Lower lobe of right lung (tissue), 2 donors: Measurements from ENCODE around the gene HSPBP1. TPM values are rescaled to one million over a fixed set of nuclear protein-coding genes. Genes with fewer than 3 reads are reported as not detected.

Experiments
- ATAC-seq, 2 donors: fragments of 200-7000 bp; cut with Tn5 transposase; one replicate each; pipeline ENCODE4 v1.9.1; 2020 to 2022; ENCODE audit warnings: mild to moderate bottlenecking in 2 of 2, moderate library complexity in 2 of 2
- DNase-seq: peaks from one replicate; pipeline ENCODE4 v3.0.0-alpha.2; 2020
- H3K27ac ChIP-seq: fragments of 200-600 bp; one replicate; pipeline ENCODE4 v1.8.0; 2022
- H3K27me3 ChIP-seq: fragments of 200-600 bp; one replicate; pipeline ENCODE4 v1.8.0; 2022; ENCODE audit warnings: low read depth
- H3K36me3 ChIP-seq: fragments of 200-600 bp; one replicate; pipeline ENCODE4 v1.8.0; 2022; ENCODE audit warnings: mild to moderate bottlenecking
- H3K4me1 ChIP-seq: fragments of 200-600 bp; one replicate; pipeline ENCODE4 v1.8.0; 2022
- H3K4me3 ChIP-seq: fragments of 200-600 bp; one replicate; pipeline ENCODE4 v1.8.0; 2022; ENCODE audit warnings: mild to moderate bottlenecking
- H3K9me3 ChIP-seq: fragments of 200-600 bp; one replicate; pipeline ENCODE4 v1.8.0; 2022
- intact Hi-C: fragments of 100-400 bp; cut with DNase I; formaldehyde crosslinking; loops from one replicate; pipeline ENCODE4 v1.11.0; 2022
- total RNA-seq: library from RNA; stranded (reverse); fragmentation: NEBNext Ultra II Directional; extraction: Animal tissue kit (Norgen Biotek cat#: 25700); gene quantifications from one replicate; pipeline ENCODE4 v1.2.1, GENCODE V29; 2021
- TF ChIP-seq, protein P1 (sequence below): fragments of 200-600 bp; IDR thresholded peaks from one replicate; pipeline ENCODE4 v1.8.0; 2022; ENCODE audit warnings: antibody characterized with exemption, mild to moderate bottlenecking
- donor health status: DM: no; HTN: yes; CAD: no; lungs with severe emphysema.

Gene HSPBP1
- total RNA-seq, 1 donor from 2014 or later = 23.9 TPM

DNA sequence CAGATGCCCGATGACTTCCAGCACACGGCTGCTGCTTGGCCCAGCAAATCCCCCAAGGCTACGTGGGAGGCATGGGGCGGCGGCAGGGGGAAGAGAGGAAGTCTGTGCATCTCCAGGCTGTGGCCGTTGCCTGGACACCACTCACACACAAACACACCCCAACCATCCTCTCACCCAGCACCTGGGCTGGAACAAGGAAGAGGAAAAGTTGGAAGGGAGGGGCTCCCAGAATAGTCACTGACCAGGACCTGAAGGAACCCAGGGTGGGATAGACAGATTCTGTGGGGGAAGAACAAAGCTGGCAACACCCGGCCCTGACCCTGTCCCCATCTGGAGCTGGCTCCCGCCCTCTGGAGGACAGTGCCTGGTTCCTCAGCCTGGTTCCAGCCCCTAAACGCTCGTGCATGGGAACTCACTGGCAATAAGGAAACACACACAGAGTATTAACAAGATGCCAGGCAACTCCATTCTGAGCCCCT, 32.2 kb downstream of the HSPBP1 start:
- H3K9me3 ChIP-seq = no peaks in the 10 kb centered on the region
- peaks cover 50% of the 10 kb centered on the region for H3K4me1 ChIP-seq
- TF ChIP-seq, protein P1, sequence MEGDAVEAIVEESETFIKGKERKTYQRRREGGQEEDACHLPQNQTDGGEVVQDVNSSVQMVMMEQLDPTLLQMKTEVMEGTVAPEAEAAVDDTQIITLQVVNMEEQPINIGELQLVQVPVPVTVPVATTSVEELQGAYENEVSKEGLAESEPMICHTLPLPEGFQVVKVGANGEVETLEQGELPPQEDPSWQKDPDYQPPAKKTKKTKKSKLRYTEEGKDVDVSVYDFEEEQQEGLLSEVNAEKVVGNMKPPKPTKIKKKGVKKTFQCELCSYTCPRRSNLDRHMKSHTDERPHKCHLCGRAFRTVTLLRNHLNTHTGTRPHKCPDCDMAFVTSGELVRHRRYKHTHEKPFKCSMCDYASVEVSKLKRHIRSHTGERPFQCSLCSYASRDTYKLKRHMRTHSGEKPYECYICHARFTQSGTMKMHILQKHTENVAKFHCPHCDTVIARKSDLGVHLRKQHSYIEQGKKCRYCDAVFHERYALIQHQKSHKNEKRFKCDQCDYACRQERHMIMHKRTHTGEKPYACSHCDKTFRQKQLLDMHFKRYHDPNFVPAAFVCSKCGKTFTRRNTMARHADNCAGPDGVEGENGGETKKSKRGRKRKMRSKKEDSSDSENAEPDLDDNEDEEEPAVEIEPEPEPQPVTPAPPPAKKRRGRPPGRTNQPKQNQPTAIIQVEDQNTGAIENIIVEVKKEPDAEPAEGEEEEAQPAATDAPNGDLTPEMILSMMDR = no peak
- peak; percentile 78 to 84 for ATAC-seq
- no peak overlapping the region for H3K4me3 ChIP-seq
- intact Hi-C loops = no loop called here
- peak; percentile 86 for DNase-seq
- no peak overlapping the region for H3K27ac ChIP-seq
- H3K36me3 ChIP-seq = peaks cover 45% of the 10 kb centered on the region
- H3K27me3 ChIP-seq = no peaks in the 10 kb centered on the region

DNA sequence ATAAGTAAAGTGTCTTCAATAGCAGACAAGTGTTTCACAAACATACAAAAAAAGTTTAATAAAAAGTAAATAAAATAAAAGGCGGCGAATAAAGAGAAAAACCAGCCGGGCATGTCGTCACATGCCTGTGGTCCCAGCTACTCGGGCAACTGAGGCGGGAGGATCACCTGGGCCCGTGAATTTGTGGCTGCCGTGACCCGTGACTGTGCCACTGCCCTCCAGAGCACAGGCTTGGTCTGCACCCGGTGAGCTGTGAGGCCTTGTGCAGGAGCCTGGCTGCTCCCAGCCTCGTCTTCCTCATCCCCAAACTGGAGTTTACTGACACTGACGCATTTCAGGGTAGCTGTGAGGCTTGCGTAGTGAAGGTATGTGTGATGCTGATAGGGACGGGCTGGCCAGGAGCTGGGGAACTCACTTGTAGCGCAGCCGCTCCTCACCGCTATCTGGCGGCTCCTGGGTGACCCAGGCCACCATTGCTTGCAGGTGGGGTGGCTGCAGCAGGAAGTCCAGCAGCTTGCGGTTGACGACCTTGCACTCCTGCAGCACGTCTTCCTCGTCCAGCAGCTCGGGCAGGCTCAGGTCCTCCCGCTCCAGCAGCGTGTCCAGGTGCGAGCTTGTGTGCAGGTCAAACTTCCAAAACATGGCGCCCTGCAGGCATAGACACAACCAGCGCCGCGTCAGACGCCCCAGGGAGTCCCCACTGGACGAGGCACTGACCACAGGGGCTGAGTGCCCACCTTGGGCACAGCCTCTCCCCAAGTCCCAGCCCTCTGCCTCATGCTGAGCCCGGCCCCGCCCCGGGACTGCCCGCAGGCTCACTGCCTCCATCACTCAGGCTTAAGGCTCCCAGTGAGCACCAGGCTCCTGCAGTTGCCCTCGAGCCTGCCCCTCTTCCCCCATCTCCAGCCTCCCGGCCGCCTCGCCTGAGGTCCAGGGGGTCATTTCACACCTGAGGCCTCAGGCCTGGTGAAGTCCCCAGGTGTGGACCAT, 33.2 kb downstream of the HSPBP1 start:
- no peak for ATAC-seq
- intact Hi-C loops = no loop called here
- H3K27me3 ChIP-seq = no peaks in the 10 kb centered on the region
- H3K4me1 ChIP-seq = peaks cover 41% of the 10 kb centered on the region
- DNase-seq = no peak
- TF ChIP-seq, protein P1 = no peak
- H3K27ac ChIP-seq = peak overlapping the region; percentile 18
- no peaks in the 10 kb centered on the region for H3K9me3 ChIP-seq
- H3K36me3 ChIP-seq = peaks cover 54% of the 10 kb centered on the region
- no peak overlapping the region for H3K4me3 ChIP-seq

DNA sequence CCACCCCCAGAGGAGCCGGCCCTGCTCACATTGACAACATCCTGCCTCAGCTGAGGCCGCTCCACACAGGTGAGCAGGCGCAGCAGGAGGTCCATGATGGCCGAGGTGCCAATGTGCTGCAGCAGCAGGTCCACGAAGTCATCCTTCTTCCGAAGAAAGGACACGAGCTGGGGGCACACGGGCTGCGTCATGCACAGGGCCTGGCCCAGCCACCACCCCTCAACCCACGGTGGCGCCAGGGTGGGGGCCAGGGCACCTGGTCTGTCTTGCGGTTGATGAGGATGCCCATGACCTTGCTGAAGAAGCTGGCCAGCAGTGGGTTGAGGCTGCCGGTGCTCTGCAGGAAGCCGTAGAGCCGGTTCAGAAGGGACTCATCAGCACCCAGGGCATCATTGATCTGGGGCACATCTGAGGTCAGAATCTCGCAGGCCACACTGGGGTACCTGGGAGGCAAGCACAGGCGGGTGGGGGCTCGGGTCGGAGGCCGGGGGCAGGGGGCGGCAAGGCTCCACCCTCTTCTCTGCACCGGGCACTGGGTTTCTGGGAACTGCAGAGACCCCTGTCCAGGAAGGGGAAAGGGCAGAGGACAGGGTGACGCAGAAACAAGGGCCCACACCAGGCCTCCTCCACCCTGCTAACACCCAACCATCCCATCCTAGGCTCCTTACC, 34.5 kb downstream of the HSPBP1 start:
- ATAC-seq = no peak
- Histone ChIP-seq H3K9me3 (no peaks in the 10 kb centered on the region), H3K27ac (no peak overlapping the region), H3K36me3 (peaks cover 66% of the 10 kb centered on the region), H3K27me3 (no peaks in the 10 kb centered on the region), H3K4me1 (peaks cover 28% of the 10 kb centered on the region), H3K4me3 (no peak overlapping the region)
- TF ChIP-seq, protein P1 = no peak
- intact Hi-C loops = no loop called here
- no peak for DNase-seq

DNA sequence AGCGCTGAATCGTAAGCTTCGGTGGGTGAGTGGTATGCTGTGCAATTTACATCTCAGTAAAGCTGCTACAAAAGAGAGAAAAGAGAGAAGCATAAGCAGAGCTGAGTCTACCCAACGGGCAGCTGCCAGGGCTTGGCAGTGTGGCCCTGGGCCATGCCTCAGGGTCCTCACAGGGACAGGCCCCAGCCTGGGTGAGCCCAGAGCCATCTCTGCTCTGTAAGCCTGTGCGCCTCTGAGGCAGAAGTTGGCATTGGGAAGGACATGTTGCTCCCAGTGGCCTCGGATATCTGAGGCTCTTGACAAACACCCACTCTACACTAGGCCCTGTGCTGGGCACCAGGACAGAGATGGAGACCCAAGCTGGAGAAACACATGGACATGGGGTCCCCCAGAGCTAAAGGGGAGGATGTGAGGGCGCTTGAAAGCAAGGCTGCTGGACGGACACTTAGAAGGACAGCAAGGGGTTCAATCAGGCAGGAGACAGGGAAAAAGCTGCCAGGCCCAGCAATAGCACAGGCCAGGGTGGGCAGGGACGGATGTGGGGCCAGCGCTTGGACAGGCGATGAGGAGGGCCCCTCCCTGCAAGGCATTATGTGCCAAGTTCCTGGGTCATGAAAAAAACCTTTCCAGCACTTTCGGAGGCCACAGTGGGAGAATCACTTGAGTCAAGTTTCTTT, 35.8 kb downstream of the HSPBP1 start:
- Histone ChIP-seq H3K9me3 (no peaks in the 10 kb centered on the region), H3K36me3 (peaks cover 77% of the 10 kb centered on the region), H3K4me3 (no peak overlapping the region), H3K27ac (no peak overlapping the region), H3K27me3 (no peaks in the 10 kb centered on the region), H3K4me1 (peaks cover 21% of the 10 kb centered on the region)
- intact Hi-C loops = no loop called here
- ATAC-seq = no peak
- no peak for DNase-seq
- TF ChIP-seq, protein P1 = no peak

DNA sequence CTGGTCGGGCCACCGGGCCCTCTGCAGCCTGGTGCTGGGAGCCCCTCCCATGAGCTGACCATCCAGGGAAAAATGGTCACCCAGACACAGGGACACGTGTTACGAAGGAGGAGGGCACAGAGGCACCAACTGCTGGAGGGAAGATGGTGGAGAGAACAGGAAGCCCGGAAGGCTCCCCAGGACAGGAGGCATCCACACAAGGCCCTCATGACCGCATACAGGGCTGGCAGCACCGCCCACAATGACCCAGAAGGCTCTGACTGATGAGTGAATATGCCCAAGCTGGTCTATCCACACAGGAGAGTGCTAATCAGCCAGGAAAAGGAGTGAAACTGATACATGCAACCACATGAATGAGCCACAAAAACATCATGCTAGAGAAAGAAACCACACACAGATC, 37.4 kb downstream of the HSPBP1 start:
- no peak for ATAC-seq

More for the DNA sequence above, 37.4 kb downstream of the HSPBP1 start:
- Histone ChIP-seq H3K9me3 (no peaks in the 10 kb centered on the region), H3K4me1 (peaks cover 5% of the 10 kb centered on the region), H3K4me3 (no peak overlapping the region), H3K36me3 (peaks cover 94% of the 10 kb centered on the region), H3K27me3 (no peaks in the 10 kb centered on the region), H3K27ac (no peak overlapping the region)
- TF ChIP-seq, protein P1 = no peak
- intact Hi-C loops = no loop called here
- DNase-seq = no peak
